ENCODE results near the gene NFIB. TPM values are rescaled to one million over a fixed set of nuclear protein-coding genes. Genes with fewer than 3 reads are reported as not detected.

NFIB gene
- total and polyA plus RNA-seq, 2 experiments from 2014 or later, result 5.7 to 13.9 TPM

DNA sequence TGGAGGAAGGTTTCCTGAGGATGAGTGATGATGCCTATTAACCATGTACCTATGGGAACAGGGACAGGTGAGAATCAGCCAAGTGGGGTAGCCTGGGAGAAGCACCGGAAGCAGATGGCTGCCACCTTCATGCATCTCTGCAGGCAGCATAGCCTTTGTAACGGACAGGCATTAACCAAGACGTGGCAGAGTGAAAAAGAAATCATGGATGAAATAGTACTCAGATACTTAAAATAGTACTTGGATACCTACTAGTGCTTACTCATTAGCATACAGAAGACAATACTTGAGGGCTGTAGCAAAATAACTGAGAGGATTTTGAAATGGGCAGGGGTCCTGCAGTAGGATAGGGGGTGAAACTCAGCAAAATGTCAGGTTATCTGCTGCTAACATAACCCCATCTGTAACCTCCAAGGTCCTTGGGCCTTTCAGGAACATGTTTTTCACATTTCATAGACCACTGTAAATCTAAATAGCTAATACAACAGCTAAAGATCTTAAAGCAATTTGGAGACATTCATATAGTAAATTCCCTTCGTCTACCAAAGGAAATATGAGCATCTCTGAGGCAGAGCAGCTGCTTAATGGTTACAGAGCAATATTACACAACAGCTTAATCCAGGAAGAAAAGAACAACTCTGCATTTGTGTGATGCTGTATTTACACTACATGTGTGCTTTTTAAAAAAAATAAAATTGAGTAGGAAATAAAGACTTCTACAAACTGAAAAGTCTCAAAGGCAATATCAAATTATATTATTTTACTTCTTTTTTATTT, 154.3 kb downstream of the NFIB start:
- H3K9me3 ChIP-seq (ENCODE audit: low read depth), result no peaks in the 10 kb centered on the region
- H3K4me1 ChIP-seq (ENCODE audit: low read depth), result no peaks in the 10 kb centered on the region
- no peak overlapping the region for H3K4me3 ChIP-seq
- TF ChIP-seq, protein P1, sequence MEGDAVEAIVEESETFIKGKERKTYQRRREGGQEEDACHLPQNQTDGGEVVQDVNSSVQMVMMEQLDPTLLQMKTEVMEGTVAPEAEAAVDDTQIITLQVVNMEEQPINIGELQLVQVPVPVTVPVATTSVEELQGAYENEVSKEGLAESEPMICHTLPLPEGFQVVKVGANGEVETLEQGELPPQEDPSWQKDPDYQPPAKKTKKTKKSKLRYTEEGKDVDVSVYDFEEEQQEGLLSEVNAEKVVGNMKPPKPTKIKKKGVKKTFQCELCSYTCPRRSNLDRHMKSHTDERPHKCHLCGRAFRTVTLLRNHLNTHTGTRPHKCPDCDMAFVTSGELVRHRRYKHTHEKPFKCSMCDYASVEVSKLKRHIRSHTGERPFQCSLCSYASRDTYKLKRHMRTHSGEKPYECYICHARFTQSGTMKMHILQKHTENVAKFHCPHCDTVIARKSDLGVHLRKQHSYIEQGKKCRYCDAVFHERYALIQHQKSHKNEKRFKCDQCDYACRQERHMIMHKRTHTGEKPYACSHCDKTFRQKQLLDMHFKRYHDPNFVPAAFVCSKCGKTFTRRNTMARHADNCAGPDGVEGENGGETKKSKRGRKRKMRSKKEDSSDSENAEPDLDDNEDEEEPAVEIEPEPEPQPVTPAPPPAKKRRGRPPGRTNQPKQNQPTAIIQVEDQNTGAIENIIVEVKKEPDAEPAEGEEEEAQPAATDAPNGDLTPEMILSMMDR (IDR thresholded peaks at IDR 0.05; ENCODE audit: low read depth, low read length), result no peak
- no peaks in the 10 kb centered on the region for H3K27me3 ChIP-seq
- no peak overlapping the region for H3K27ac ChIP-seq
- H3K36me3 ChIP-seq, result no peaks in the 10 kb centered on the region
- DNase-seq (ENCODE audit: low read depth in 1 of 2, low spot score in 1 of 2), result peak in 1 of 2 donors; percentile 59

DNA sequence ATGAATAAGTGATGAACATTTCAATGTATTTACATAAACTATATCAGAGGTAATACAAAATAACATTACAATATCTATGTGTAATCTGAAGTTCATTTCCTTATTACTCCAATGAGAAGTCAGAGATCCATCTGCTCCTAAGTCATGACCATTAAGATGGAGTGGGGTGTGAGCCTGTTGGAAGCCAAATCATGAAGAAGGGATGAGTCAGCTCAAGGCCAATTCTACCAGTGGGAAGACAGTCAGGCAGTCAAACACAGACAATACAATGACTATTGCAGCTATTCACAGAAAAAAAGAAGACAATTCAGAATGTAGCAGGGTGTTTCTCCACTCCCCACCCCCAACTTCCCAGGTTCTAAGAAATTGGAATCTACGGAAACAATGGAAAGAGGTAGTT, 155.0 kb downstream of the NFIB start:
- H3K9me3 ChIP-seq (ENCODE audit: low read depth), result no peaks in the 10 kb centered on the region
- H3K4me3 ChIP-seq, result no peak overlapping the region
- H3K36me3 ChIP-seq, result no peaks in the 10 kb centered on the region
- no peaks in the 10 kb centered on the region for H3K4me1 ChIP-seq (ENCODE audit: low read depth)
- peak in 1 of 2 donors; percentile 37 for DNase-seq (ENCODE audit: low read depth in 1 of 2, low spot score in 1 of 2)
- no peaks in the 10 kb centered on the region for H3K27me3 ChIP-seq
- TF ChIP-seq, protein P1 (IDR thresholded peaks at IDR 0.05; ENCODE audit: low read depth, low read length), result no peak
- no peak overlapping the region for H3K27ac ChIP-seq

DNA sequence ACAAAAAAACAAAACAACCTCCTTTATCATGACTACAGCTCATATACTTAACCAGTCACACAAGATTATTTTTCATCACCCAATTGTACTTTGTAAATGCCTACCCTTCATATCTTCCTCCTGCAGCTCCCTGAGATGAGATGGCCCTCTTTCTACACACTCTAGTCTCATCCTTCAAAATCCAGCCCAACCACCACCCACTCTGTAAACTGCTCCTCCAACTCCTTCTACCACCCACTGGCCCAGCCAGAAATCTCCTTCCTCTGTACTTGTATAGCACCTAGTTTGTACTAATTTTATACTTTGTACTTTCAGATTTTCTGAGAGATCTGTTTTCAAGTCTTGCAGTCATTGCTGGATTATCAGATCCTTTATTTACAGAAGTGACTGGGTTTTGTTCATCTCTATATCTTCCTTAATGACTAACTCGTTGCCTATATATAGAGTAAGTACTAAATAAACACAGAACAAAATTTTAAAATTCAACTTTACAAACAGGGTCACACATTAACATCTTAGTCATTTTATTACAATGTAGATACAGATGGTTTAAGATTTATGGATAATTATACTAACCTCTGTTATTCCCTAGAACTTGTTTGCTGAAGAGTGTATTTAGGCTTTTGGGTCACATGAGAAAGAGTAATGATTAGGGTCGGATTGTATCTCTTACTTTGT, 155.7 kb downstream of the NFIB start:
- Histone ChIP-seq H3K36me3 (no peaks in the 10 kb centered on the region), H3K4me1 (ENCODE audit: low read depth) (no peaks in the 10 kb centered on the region), H3K9me3 (ENCODE audit: low read depth) (no peaks in the 10 kb centered on the region), H3K27ac (no peak overlapping the region), H3K4me3 (no peak overlapping the region), H3K27me3 (no peaks in the 10 kb centered on the region)
- no peak for DNase-seq (ENCODE audit: low read depth in 1 of 2, low spot score in 1 of 2)
- TF ChIP-seq, protein P1 (IDR thresholded peaks at IDR 0.05; ENCODE audit: low read depth, low read length), result no peak

DNA sequence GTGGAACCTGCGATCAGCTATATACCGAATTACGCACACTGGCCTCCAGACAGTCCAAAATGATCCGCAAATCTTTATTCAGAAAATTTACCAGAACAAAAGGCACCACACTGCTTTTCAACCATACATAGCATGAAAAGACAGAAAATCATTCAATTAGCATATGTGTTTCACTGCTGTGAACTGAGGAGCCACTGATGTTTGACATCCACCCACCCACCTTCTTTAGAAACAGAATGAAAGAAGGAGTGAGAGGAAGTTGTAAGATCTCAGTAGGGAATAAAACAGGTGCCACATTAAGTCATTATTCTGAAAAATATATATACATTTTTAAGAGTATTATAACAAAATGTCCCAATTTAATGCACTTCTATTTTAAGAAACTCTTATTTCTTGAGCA, 156.8 kb downstream of the NFIB start:
- Histone ChIP-seq H3K9me3 (ENCODE audit: low read depth) (no peaks in the 10 kb centered on the region), H3K4me1 (ENCODE audit: low read depth) (no peaks in the 10 kb centered on the region), H3K36me3 (no peaks in the 10 kb centered on the region), H3K27me3 (no peaks in the 10 kb centered on the region), H3K27ac (no peak overlapping the region), H3K4me3 (no peak overlapping the region)
- no peak for DNase-seq (ENCODE audit: low read depth in 1 of 2, low spot score in 1 of 2)
- TF ChIP-seq, protein P1 (IDR thresholded peaks at IDR 0.05; ENCODE audit: low read depth, low read length), result no peak

DNA sequence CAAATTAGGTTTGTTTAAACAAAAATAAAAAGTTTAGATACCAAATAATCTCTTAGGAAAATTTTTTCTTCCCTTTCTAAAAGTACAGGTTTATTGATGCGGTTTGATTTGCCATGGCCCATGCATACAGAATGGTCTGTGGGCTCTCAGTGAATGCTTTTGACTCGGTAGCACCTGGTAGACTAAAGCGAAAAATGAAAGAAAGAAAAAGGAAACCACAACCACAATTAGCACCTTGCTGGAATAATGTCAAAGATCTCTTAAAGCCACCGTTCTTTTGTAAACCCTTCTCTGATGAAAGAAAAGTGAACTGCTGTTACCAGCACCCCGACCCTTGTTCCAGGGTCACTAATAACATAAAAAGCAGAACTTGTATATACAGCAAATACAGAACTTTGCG, 157.9 kb downstream of the NFIB start:
- no peaks in the 10 kb centered on the region for H3K9me3 ChIP-seq (ENCODE audit: low read depth)
- no peaks in the 10 kb centered on the region for H3K36me3 ChIP-seq
- DNase-seq (ENCODE audit: low read depth in 1 of 2, low spot score in 1 of 2), result no peak
- no peaks in the 10 kb centered on the region for H3K27me3 ChIP-seq
- H3K4me3 ChIP-seq, result no peak overlapping the region
- no peak overlapping the region for H3K27ac ChIP-seq
- no peaks in the 10 kb centered on the region for H3K4me1 ChIP-seq (ENCODE audit: low read depth)
- TF ChIP-seq, protein P1 (IDR thresholded peaks at IDR 0.05; ENCODE audit: low read depth, low read length), result no peak

All from cardiac muscle cell (in vitro differentiated cells and primary cell).